ENCODE results near the gene ROBO3. TPM values are rescaled to one million over a fixed set of nuclear protein-coding genes. Genes with fewer than 3 reads are reported as not detected.
A peak's percentile ranks its signal among the peaks of the same experiment; 100 is the strongest.

Gene ROBO3
- total RNA-seq, 2 experiments from 2014 or later: 21.9 to 26.1 TPM

- DNase-seq (peak; percentile 88), ATAC-seq (peak; percentile 98)
- POLR2A ChIA-PET: interaction anchor here (0.7 to 1.2 kb wide), 5 partner anchors 39 to 254 kb away, joined by 3 to 5 read pairs (median 3); partner anchors contain the start of genes TBRG1 and TMEM218
- Mint-ChIP-seq H3K9me3 (ENCODE audit: low read depth) (no peaks in the 10 kb centered on the region), H3K27me3 (peaks cover 27% of the 10 kb centered on the region), H3K36me3 (ENCODE audit: low read depth) (peaks cover 2% of the 10 kb centered on the region), H3K27ac (peak overlapping the region; percentile 58), H3K4me1 (peaks cover 16% of the 10 kb centered on the region), H3K4me3 (peak overlapping the region; percentile 77)
- CTCF ChIA-PET: interaction anchor here (0.6 to 1.7 kb wide), 26 partner anchors 10 to 694 kb away, joined by 3 to 19 read pairs (median 4); partner anchors contain the start of genes CCDC15, HEPN1, MSANTD2 and SIAE
- intact Hi-C loops (cut with DNase I, micrococcal nuclease): loop anchor here (1.0 to 10.0 kb wide), 13 partner anchors 10 to 1011 kb away; partner anchors contain the start of genes CCDC15 (in 2 of the 2), MSANTD2 (in 2 of the 2), ESAM (in 1 of the 2) and HYLS1 (in 1 of the 2)
Observed at GRCh38 chr11:124875943-124876817, 10.9 kb downstream of the ROBO3 start.

GRCh38 chr11:124876818-124877630 lies 11.8 kb downstream of the ROBO3 start:
- no peaks in the 10 kb centered on the region for H3K9me3 Mint-ChIP-seq (ENCODE audit: low read depth)
- H3K4me1 Mint-ChIP-seq: peaks cover 16% of the 10 kb centered on the region
- CTCF ChIA-PET: interaction anchor here (0.6 to 1.7 kb wide), 25 partner anchors 11 to 469 kb away, joined by 3 to 19 read pairs (median 4); partner anchors contain the start of genes CCDC15, HEPN1, MSANTD2 and SIAE
- peak overlapping the region; percentile 58 for H3K27ac Mint-ChIP-seq
- DNase-seq: no peak
- POLR2A ChIA-PET: interaction anchor here (0.7 to 1.2 kb wide), 4 partner anchors 40 to 255 kb away, joined by 3 to 5 read pairs (median 3); partner anchors contain the start of genes TBRG1 and TMEM218
- H3K36me3 Mint-ChIP-seq (ENCODE audit: low read depth): peaks cover 2% of the 10 kb centered on the region
- intact Hi-C loops (cut with DNase I, micrococcal nuclease): loop anchor here (1.0 to 10.0 kb wide), 13 partner anchors 11 to 1010 kb away; partner anchors contain the start of genes CCDC15 (in 2 of the 2), MSANTD2 (in 2 of the 2), ESAM (in 1 of the 2) and HYLS1 (in 1 of the 2)
- H3K27me3 Mint-ChIP-seq: peaks cover 22% of the 10 kb centered on the region
- no peak for ATAC-seq
- peak overlapping the region; percentile 77 for H3K4me3 Mint-ChIP-seq

- ATAC-seq (no peak), DNase-seq (no peak)
- Mint-ChIP-seq H3K27ac (peak overlapping the region; percentile 58), H3K27me3 (peaks cover 17% of the 10 kb centered on the region), H3K4me1 (peaks cover 16% of the 10 kb centered on the region), H3K9me3 (ENCODE audit: low read depth) (no peaks in the 10 kb centered on the region), H3K4me3 (peak overlapping the region; percentile 77), H3K36me3 (ENCODE audit: low read depth) (peaks cover 2% of the 10 kb centered on the region)
- intact Hi-C loops (cut with DNase I, micrococcal nuclease): loop anchor here (2.0 to 10.0 kb wide), 4 partner anchors 43 to 1010 kb away; partner anchors contain the start of genes HYLS1 (in 1 of the 2), MSANTD2 (in 1 of the 2) and VWA5A (in 1 of the 2)
- CTCF ChIA-PET: interaction anchor here (1.0 kb wide), 1 partner anchor 41 kb away, joined by 3 read pairs; no protein-coding TSS in a partner anchor
- POLR2A ChIA-PET: no interaction called here
Observed at GRCh38 chr11:124877631-124877909, 12.3 kb downstream of the ROBO3 start.

- ATAC-seq: no peak
- ChIA-PET CTCF (interaction anchor here (0.9 to 1.0 kb wide), 3 partner anchors 12 to 140 kb away, joined by 3 to 5 read pairs (median 3); no protein-coding TSS in a partner anchor), POLR2A (interaction anchor here (0.7 kb wide), 1 partner anchor 9 kb away, joined by 3 read pairs; no protein-coding TSS in a partner anchor)
- Mint-ChIP-seq H3K36me3 (ENCODE audit: low read depth) (peaks cover 2% of the 10 kb centered on the region), H3K4me1 (peaks cover 16% of the 10 kb centered on the region), H3K9me3 (ENCODE audit: low read depth) (no peaks in the 10 kb centered on the region), H3K27ac (peak overlapping the region; percentile 20), H3K27me3 (peaks cover 11% of the 10 kb centered on the region), H3K4me3 (peak overlapping the region; percentile 77)
- intact Hi-C loops (cut with DNase I, micrococcal nuclease): loop anchor here (2.0 to 10.0 kb wide), 4 partner anchors 43 to 1009 kb away; partner anchors contain the start of genes HYLS1 (in 1 of the 2), MSANTD2 (in 1 of the 2) and VWA5A (in 1 of the 2)
- no peak for DNase-seq
Observed at GRCh38 chr11:124877910-124878758, 12.9 kb downstream of the ROBO3 start.

GRCh38 chr11:124878759-124879492 lies 13.7 kb downstream of the ROBO3 start:
- intact Hi-C loops (cut with DNase I, micrococcal nuclease): loop anchor here in 1 of 2 experiments (5.0 to 10.0 kb wide), 2 partner anchors 764 to 1008 kb away; partner anchors contain the start of genes HYLS1 and VWA5A
- Mint-ChIP-seq H3K27me3 (peaks cover 6% of the 10 kb centered on the region), H3K27ac (no peak overlapping the region), H3K4me3 (no peak overlapping the region), H3K4me1 (peaks cover 16% of the 10 kb centered on the region), H3K9me3 (ENCODE audit: low read depth) (no peaks in the 10 kb centered on the region), H3K36me3 (ENCODE audit: low read depth) (peaks cover 2% of the 10 kb centered on the region)
- ChIA-PET POLR2A (no interaction called here), CTCF (interaction anchor here (0.9 to 1.0 kb wide), 2 partner anchors 13 to 141 kb away, joined by 3 to 5 read pairs; no protein-coding TSS in a partner anchor)
- ATAC-seq (no peak), DNase-seq (no peak)

- CTCF ChIA-PET: interaction anchor here (1.1 kb wide), 1 partner anchor 116 kb away, joined by 4 read pairs; no protein-coding TSS in a partner anchor
- Mint-ChIP-seq H3K27ac (no peak overlapping the region), H3K9me3 (ENCODE audit: low read depth) (no peaks in the 10 kb centered on the region), H3K4me1 (peaks cover 16% of the 10 kb centered on the region), H3K27me3 (peaks cover 5% of the 10 kb centered on the region), H3K4me3 (no peak overlapping the region), H3K36me3 (ENCODE audit: low read depth) (peaks cover 2% of the 10 kb centered on the region)
- DNase-seq (no peak), ATAC-seq (no peak)
- intact Hi-C loops (cut with DNase I, micrococcal nuclease): loop anchor here in 1 of 2 experiments (5.0 to 10.0 kb wide), 2 partner anchors 765 to 1008 kb away; partner anchors contain the start of genes HYLS1 and VWA5A
- POLR2A ChIA-PET: no interaction called here
Observed at GRCh38 chr11:124879493-124880289, 14.5 kb downstream of the ROBO3 start.

- ChIA-PET POLR2A (no interaction called here), CTCF (interaction anchor here (1.1 kb wide), 1 partner anchor 117 kb away, joined by 4 read pairs; no protein-coding TSS in a partner anchor)
- peaks cover 16% of the 10 kb centered on the region for H3K4me1 Mint-ChIP-seq
- no peak for DNase-seq
- peaks cover 2% of the 10 kb centered on the region for H3K36me3 Mint-ChIP-seq (ENCODE audit: low read depth)
- no peak overlapping the region for H3K27ac Mint-ChIP-seq
- peaks cover 5% of the 10 kb centered on the region for H3K27me3 Mint-ChIP-seq
- intact Hi-C loops (cut with DNase I, micrococcal nuclease): no loop called here
- no peak overlapping the region for H3K4me3 Mint-ChIP-seq
- H3K9me3 Mint-ChIP-seq (ENCODE audit: low read depth): no peaks in the 10 kb centered on the region
- ATAC-seq: no peak
Observed at GRCh38 chr11:124880290-124880611, 15.0 kb downstream of the ROBO3 start.

- intact Hi-C loops (cut with DNase I, micrococcal nuclease): no loop called here
- no peaks in the 10 kb centered on the region for H3K27me3 Mint-ChIP-seq
- H3K4me1 Mint-ChIP-seq: peaks cover 16% of the 10 kb centered on the region
- DNase-seq (no peak), ATAC-seq (no peak)
- peaks cover 2% of the 10 kb centered on the region for H3K36me3 Mint-ChIP-seq (ENCODE audit: low read depth)
- H3K9me3 Mint-ChIP-seq (ENCODE audit: low read depth): no peaks in the 10 kb centered on the region
- POLR2A ChIA-PET: no interaction called here
- CTCF ChIA-PET: interaction anchor here (0.7 to 1.2 kb wide), 2 partner anchors 140 to 1833 kb away, joined by 3 to 4 read pairs; no protein-coding TSS in a partner anchor
- no peak overlapping the region for H3K4me3 Mint-ChIP-seq
- no peak overlapping the region for H3K27ac Mint-ChIP-seq
Observed at GRCh38 chr11:124880958-124881357, 15.7 kb downstream of the ROBO3 start.
